ENCODE results near the gene NTRK2. TPM values are rescaled to one million over a fixed set of nuclear protein-coding genes. Genes with fewer than 3 reads are reported as not detected.

The NTRK2 gene
- total RNA-seq, 2 donors from 2014 or later = 11.9 to 30.1 TPM

DNA sequence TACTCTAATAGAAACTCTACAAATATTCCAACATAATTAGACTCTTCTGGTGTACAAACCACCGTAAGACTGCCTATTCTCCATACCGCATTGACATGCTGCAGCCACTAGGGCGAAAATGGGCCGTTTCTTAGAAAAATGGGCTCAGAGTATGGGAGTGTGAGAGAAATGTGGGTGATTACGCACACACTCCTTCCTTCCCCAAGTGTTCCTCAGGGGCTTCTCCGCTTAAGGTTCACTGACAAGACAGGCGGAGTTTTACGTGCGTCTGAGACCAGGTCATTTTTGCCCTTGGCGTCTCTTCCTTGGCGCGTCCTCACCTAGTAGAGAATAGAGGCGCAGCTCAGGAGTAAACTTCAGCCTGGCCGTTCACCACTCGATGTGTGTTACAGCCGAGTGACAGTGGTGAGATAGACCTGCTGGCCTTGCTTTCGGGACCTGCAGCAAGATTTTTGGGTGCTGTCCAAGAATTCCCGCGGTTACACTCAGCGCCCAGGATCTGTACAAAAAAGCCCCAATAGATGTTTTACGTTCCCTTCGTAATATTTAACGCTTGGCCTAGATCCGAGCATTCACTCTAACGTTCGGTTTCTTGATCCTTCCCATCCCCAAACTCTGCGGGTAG is 1.8 kb upstream of the NTRK2 start:
- Histone ChIP-seq H3K27ac (peak overlapping the region; percentile 74 to 85), H3K9me3 (no peaks in the 10 kb centered on the region), H3K4me3 (peak overlapping the region; percentile 51 to 65), H3K27me3 (peaks cover 0 to 5% of the 10 kb centered on the region in 2 donors), H3K4me1 (peaks cover 0 to 11% of the 10 kb centered on the region in 2 donors), H3K36me3 (no peaks in the 10 kb centered on the region)
- no peak for DNase-seq (ENCODE audit: low spot score)
- TF ChIP-seq, protein P1, sequence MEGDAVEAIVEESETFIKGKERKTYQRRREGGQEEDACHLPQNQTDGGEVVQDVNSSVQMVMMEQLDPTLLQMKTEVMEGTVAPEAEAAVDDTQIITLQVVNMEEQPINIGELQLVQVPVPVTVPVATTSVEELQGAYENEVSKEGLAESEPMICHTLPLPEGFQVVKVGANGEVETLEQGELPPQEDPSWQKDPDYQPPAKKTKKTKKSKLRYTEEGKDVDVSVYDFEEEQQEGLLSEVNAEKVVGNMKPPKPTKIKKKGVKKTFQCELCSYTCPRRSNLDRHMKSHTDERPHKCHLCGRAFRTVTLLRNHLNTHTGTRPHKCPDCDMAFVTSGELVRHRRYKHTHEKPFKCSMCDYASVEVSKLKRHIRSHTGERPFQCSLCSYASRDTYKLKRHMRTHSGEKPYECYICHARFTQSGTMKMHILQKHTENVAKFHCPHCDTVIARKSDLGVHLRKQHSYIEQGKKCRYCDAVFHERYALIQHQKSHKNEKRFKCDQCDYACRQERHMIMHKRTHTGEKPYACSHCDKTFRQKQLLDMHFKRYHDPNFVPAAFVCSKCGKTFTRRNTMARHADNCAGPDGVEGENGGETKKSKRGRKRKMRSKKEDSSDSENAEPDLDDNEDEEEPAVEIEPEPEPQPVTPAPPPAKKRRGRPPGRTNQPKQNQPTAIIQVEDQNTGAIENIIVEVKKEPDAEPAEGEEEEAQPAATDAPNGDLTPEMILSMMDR (IDR thresholded peaks at IDR 0.05) = peak; percentile 37 to 54

DNA sequence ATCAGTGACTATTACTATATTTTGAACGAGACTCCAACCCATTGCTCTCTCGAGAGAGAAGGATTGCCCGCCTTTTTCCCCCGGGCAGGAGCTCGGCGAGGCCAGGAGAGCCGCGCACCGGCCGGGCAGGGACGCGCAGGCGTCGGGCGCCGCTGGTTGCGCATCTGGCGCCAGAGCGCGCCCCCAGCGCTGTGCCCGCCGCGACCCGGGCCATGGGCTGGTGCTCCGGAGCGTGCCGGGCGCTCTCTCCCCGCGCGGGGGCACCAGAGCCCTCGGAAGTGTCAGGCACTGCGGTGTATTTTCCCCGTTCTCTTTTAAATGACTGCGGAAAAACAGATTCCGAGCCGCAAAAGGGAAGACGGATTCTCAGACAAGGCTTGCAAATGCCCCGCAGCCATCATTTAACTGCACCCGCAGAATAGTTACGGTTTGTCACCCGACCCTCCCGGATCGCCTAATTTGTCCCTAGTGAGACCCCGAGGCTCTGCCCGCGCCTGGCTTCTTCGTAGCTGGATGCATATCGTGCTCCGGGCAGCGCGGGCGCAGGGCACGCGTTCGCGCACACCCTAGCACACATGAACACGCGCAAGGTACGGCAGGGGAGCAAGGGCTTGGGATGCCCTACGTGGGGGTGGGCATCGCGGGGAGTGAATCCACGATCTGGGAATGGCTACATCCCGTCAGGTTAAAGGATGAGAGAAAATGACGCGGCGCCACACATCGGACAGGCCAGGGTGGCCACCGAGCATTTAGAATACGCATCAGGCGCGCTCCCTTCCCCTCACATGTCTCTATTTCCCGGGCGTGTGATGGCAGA is 1.1 kb upstream of the NTRK2 start:
- H3K4me3 ChIP-seq = peak overlapping the region; percentile 51 to 65
- DNase-seq (ENCODE audit: low spot score) = peak; percentile 82
- peaks cover 0 to 5% of the 10 kb centered on the region in 2 donors for H3K27me3 ChIP-seq
- no peaks in the 10 kb centered on the region for H3K36me3 ChIP-seq
- H3K4me1 ChIP-seq = peaks cover 0 to 13% of the 10 kb centered on the region in 2 donors
- TF ChIP-seq, protein P1 (IDR thresholded peaks at IDR 0.05) = peak; percentile 53 to 82
- H3K27ac ChIP-seq = peak overlapping the region; percentile 74 to 85
- no peaks in the 10 kb centered on the region for H3K9me3 ChIP-seq

DNA sequence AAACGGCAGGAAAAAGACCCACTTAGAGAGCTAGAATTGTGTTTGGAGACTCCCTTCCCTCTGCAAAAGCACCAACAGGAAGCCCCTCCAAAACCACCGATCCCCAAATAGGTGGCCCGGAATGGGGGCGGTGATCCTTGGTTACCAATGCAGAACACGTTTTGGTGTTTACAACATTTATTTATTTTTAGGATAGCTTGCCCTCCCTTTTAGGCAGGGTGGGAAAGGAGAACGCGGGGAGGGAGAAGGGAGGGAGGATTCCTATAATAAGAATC is 579 bp upstream of the NTRK2 start:
- H3K9me3 ChIP-seq = no peaks in the 10 kb centered on the region
- peaks cover 0 to 18% of the 10 kb centered on the region in 2 donors for H3K4me1 ChIP-seq
- H3K36me3 ChIP-seq = no peaks in the 10 kb centered on the region
- H3K4me3 ChIP-seq = peak overlapping the region; percentile 51 to 65
- DNase-seq (ENCODE audit: low spot score) = no peak
- H3K27me3 ChIP-seq = peaks cover 0 to 5% of the 10 kb centered on the region in 2 donors
- TF ChIP-seq, protein P1 (IDR thresholded peaks at IDR 0.05) = no peak
- H3K27ac ChIP-seq = peak overlapping the region; percentile 74 to 85

DNA sequence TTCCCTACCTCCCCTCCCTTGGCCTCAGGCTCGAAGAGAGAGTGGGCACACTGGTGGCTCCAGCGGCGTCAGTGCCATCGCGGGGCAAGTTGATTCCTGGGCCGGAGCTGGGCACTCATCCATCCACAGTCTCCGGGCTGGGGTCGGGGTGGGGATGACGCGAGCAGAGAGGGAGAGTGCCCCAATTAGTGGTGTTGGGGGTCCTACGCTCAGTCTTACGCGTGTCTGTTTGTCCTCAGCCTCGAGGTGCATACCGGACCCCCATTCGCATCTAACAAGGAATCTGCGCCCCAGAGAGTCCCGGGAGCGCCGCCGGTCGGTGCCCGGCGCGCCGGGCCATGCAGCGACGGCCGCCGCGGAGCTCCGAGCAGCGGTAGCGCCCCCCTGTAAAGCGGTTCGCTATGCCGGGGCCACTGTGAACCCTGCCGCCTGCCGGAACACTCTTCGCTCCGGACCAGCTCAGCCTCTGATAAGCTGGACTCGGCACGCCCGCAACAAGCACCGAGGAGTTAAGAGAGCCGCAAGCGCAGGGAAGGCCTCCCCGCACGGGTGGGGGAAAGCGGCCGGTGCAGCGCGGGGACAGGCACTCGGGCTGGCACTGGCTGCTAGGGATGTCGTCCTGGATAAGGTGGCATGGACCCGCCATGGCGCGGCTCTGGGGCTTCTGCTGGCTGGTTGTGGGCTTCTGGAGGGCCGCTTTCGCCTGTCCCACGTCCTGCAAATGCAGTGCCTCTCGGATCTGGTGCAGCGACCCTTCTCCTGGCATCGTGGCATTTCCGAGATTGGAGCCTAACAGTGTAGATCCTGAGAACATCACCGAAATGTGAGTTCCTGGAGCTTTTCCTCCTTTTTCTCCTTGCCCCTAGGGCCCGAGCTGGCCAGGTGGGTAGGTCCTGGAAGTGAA is 861 bp downstream of the NTRK2 start:
- Histone ChIP-seq H3K9me3 (no peaks in the 10 kb centered on the region), H3K4me1 (peaks cover 0 to 25% of the 10 kb centered on the region in 2 donors), H3K27me3 (peaks cover 0 to 5% of the 10 kb centered on the region in 2 donors), H3K27ac (peak overlapping the region; percentile 74 to 85), H3K36me3 (no peaks in the 10 kb centered on the region), H3K4me3 (peak overlapping the region; percentile 51 to 65)
- TF ChIP-seq, protein P1 (IDR thresholded peaks at IDR 0.05) = no peak
- DNase-seq (ENCODE audit: low spot score) = peak; percentile 59

DNA sequence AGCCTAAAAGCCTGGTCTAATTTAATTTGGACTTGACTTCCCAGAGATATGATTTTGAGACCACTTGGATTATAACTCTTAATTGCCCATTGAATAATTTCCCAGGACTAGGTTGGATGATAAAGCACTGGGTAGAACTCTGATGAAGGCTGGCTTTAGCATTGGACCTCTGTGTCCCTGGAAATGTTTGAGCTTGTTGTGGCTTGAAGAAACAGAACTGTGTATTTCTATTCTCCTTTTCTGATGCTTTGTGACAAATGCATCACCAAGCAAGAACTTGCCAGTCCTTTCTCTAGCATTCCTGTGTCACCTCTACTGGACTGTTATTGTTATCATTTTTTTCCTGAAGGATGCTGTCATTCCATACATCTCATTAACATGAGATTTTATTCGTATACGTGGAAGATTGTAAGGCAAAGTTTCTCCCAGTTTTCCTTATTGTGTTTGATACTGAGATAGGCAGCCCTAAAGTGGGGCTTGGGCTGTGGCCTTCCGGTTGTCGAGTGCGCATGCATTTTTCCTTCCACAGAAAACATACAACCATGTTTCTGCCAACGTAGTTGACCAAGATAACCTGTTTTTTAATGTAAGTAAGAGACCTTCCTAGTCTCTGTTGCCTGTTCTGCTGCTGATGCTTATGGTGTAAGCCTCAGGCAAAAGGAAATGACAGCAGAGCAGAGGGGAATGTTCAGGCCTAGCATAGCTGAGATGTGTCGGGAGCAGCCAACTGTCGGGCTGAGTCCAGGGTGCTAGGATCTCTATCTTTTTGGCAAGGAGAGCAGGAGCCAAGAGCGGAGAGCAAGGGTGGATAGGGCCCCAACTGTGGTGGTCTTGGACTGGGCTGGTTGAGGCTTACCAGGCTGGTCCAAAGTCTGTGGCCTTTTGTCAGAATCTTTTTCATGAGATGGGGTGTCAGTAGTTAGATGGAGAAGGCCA is 2.3 kb downstream of the NTRK2 start:
- H3K4me1 ChIP-seq = peaks cover 0 to 25% of the 10 kb centered on the region in 2 donors
- no peak for DNase-seq (ENCODE audit: low spot score)
- TF ChIP-seq, protein P1 (IDR thresholded peaks at IDR 0.05) = no peak
- peak overlapping the region; percentile 29 to 85 for H3K27ac ChIP-seq
- H3K36me3 ChIP-seq = no peaks in the 10 kb centered on the region
- peaks cover 0 to 5% of the 10 kb centered on the region in 2 donors for H3K27me3 ChIP-seq
- H3K9me3 ChIP-seq = no peaks in the 10 kb centered on the region
- H3K4me3 ChIP-seq = peak overlapping the region; percentile 51 to 65
